Thoracic aorta (tissue), 2 donors: ENCODE data around the gene KLRB1. TPM values are rescaled to one million over a fixed set of nuclear protein-coding genes. Genes with fewer than 3 reads are reported as not detected.
"Not testable (repeated sequence)": the region's sequence is repeated elsewhere in the genome, so short reads cannot be mapped to it uniquely, and the experiment has no call there.

Experiments
- ATAC-seq: fragments of 150-250 bp; one replicate; pipeline ENCODE4 v1.8.0; 2017; ENCODE audit warnings: low read depth; ENCODE audit not compliant: insufficient number of reproducible peaks, low FRiP score
- DNase-seq: peaks from one replicate; pipeline ENCODE4 v3.0.0-alpha.2; 2020; ENCODE audit warnings: low spot score
- H3K27ac ChIP-seq, 2 donors: fragments of 200-600 bp; sonication (generic); 1 replicate in 1 of 2; 2 replicates in 1 of 2; pipeline ENCODE4 v1.5.1; 2016; ENCODE audit warnings: mild to moderate bottlenecking in 2 of 2, moderate library complexity in 2 of 2
- H3K27me3 ChIP-seq: fragments of 200-600 bp; sonication (generic); replicated peaks from 2 replicates; pipeline ENCODE4 v1.6.0; 2016; ENCODE audit warnings: mild to moderate bottlenecking; ENCODE audit not compliant: insufficient read depth
- H3K36me3 ChIP-seq: fragments of 200-600 bp; sonication (generic); one replicate; pipeline ENCODE4 v1.5.1; 2016
- H3K4me1 ChIP-seq, 2 donors: fragments of 200-600 bp; sonication (generic); 1 replicate in 1 of 2; 2 replicates in 1 of 2; pipeline versions ENCODE4 v1.5.1 to v1.6.0; 2016; ENCODE audit warnings: low read depth in 2 of 2, mild to moderate bottlenecking in 1 of 2; ENCODE audit not compliant: control insufficient read depth in 1 of 2
- H3K4me3 ChIP-seq: fragments of 200-600 bp; sonication (generic); 2 replicates; pipeline ENCODE4 v1.5.1; 2016; ENCODE audit warnings: mild to moderate bottlenecking
- H3K9me3 ChIP-seq: fragments of 200-600 bp; sonication (generic); 2 replicates; pipeline ENCODE4 v1.5.1; 2016
- CTCF ChIP-seq: fragments of 200-600 bp; sonication (generic); IDR thresholded peaks from one replicate; pipeline ENCODE4 v1.5.1; 2019; ENCODE audit warnings: antibody characterized with exemption
- total RNA-seq, 2 donors: library from RNA; depleted of rRNA; stranded (reverse); fragments of >200 nt; gene quantifications; one replicate each; pipeline versions ENCODE4 v1.1.0 to v1.2.3, GENCODE V29; 2016

Gene KLRB1
- total RNA-seq, 2 donors from 2014 or later, result 1.6 TPM; not detected in 1

- Histone ChIP-seq H3K9me3 (no peaks in the 10 kb centered on the region), H3K27ac (peak overlapping the region; percentile 57 to 64), H3K4me3 (peak overlapping the region; percentile 80), H3K4me1 (peaks cover 0 to 28% of the 10 kb centered on the region in 2 donors), H3K36me3 (no peaks in the 10 kb centered on the region), H3K27me3 (no peaks in the 10 kb centered on the region)
- TF ChIP-seq CTCF, result no peak
- DNase-seq (peak; percentile 4), ATAC-seq (peak; percentile 65)
Observed at GRCh38 chr12:9647825-9648700, 40.3 kb upstream of the KLRB1 start.

GRCh38 chr12:9646794-9647781 lies 39.4 kb upstream of the KLRB1 start:
- DNase-seq (no peak), ATAC-seq (no peak)
- H3K4me1 ChIP-seq, result peaks cover 0 to 28% of the 10 kb centered on the region in 2 donors
- peak overlapping the region; percentile 57 to 64 for H3K27ac ChIP-seq
- H3K9me3 ChIP-seq, result no peaks in the 10 kb centered on the region
- no peaks in the 10 kb centered on the region for H3K27me3 ChIP-seq
- no peak for TF ChIP-seq CTCF
- no peaks in the 10 kb centered on the region for H3K36me3 ChIP-seq
- H3K4me3 ChIP-seq, result peak overlapping the region; percentile 80

GRCh38 chr12:9644985-9645551 lies 37.4 kb upstream of the KLRB1 start:
- not testable (repeated sequence) for H3K4me3 ChIP-seq, H3K27me3 ChIP-seq, ATAC-seq, H3K27ac ChIP-seq, H3K9me3 ChIP-seq, H3K36me3 ChIP-seq, DNase-seq
- peaks cover 0 to 15% of the 10 kb centered on the region in 2 donors for H3K4me1 ChIP-seq

GRCh38 chr12:9643266-9643660 lies 35.5 kb upstream of the KLRB1 start:
- Histone ChIP-seq H3K4me3 (no peak overlapping the region), H3K27me3 (no peaks in the 10 kb centered on the region), H3K4me1 (peaks cover 0 to 6% of the 10 kb centered on the region in 2 donors), H3K27ac (no peak overlapping the region), H3K9me3 (no peaks in the 10 kb centered on the region), H3K36me3 (no peaks in the 10 kb centered on the region)
- DNase-seq (no peak), ATAC-seq (no peak)
- no peak for TF ChIP-seq CTCF

GRCh38 chr12:9642606-9643265 lies 35.0 kb upstream of the KLRB1 start:
- Histone ChIP-seq H3K4me3 (no peak overlapping the region), H3K27me3 (no peaks in the 10 kb centered on the region), H3K36me3 (no peaks in the 10 kb centered on the region), H3K27ac (no peak overlapping the region), H3K4me1 (peaks cover 0 to 6% of the 10 kb centered on the region in 2 donors), H3K9me3 (no peaks in the 10 kb centered on the region)
- no peak for DNase-seq
- no peak for ATAC-seq
- no peak for TF ChIP-seq CTCF
